Measurements from ENCODE around the gene RNF25.
A peak's percentile ranks its signal among the peaks of the same experiment; 100 is the strongest.
"Not testable (repeated sequence)": the region's sequence is repeated elsewhere in the genome, so short reads cannot be mapped to it uniquely, and the experiment has no call there.

GRCh38 chr2:218687400-218688060 lies 15.7 kb upstream of the RNF25 start:
- peak; percentile 58 to 67 (median 59) for TF ChIP-seq CTCF (IDR thresholded peaks at IDR 0.05)
- TF ChIP-seq POLR2A (IDR thresholded peaks at IDR 0.05) = not testable (repeated sequence)

Data from uterus (tissue), 2 donors.